Right lung (tissue), 10 donors: ENCODE measurements around the gene LPO. TPM values are rescaled to one million over a fixed set of nuclear protein-coding genes. Genes with fewer than 3 reads are reported as not detected.
A peak's percentile ranks its signal among the peaks of the same experiment; 100 is the strongest.

Source experiments
- DNase-seq, 2 donors: peaks; one replicate each; pipeline ENCODE4 v3.0.0-alpha.2; 2013
- long read RNA-seq, 8 donors: transcript quantifications; one replicate each; lab custom pipeline, GENCODE V29; 2026
- polyA plus RNA-seq, 5 donors: library from polyadenylated mRNA; unstranded; fragments of 120-200 nt; gene quantifications; one replicate each; pipeline versions ENCODE4 v1.2.1 to v1.2.3, GENCODE V29; 2013; ENCODE audit warnings: inconsistent platforms in 1 of 5, low replicate concordance in 1 of 5; ENCODE audit not compliant: insufficient read length in 5 of 5, insufficient read depth in 1 of 5

LPO gene
- under 1 TPM; 0.05 to 0.29 (median 0.12) TPM for polyA plus RNA-seq
- long read RNA-seq, donor 1, result 0 reads
- long read RNA-seq, donor 2, result 0 reads
- long read RNA-seq, donor 3, result 0 reads
- long read RNA-seq, donor 4, partial matches to known transcripts, result 5 of 5 reads
- long read RNA-seq, donor 4, other reads (novel, unspliced or antisense), result 0 of 5 reads
- long read RNA-seq, donor 5, result 0 reads
- long read RNA-seq, donor 6, result 0 reads
- long read RNA-seq, donor 7, result 0 reads
- long read RNA-seq, donor 8, partial matches to known transcripts, result 0 of 5 reads
- long read RNA-seq, donor 8, other reads (novel, unspliced or antisense), result 5 of 5 reads

DNA sequence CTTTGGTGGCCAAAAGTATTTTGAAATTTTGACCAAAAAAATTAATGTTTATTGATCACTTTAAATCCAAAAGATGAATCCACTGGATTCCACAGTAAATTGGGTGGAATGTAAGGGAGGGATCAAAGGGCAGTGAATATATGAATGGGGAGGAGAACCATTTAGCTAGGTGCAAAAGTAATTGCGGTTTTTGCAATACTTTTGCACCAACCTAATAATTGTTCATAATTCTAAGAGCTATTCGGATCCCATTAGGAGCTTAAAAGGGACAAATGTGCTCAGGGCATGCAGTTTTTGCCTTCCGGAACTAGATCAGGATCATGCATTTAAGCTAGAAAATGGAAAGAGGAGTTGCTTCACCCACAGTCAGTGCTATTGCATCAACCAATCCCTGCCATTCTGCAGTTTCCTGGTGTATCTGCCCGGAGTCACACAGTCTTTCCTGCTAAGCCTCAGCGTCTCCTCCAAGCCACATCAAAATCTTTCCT, at the start of gene LPO:
TSS of gene LPO (plus strand) at position 438 of the 488 bp plus-strand sequence. CDS start 4,396 bp downstream, outside the sequence.
- no peak for DNase-seq

DNA sequence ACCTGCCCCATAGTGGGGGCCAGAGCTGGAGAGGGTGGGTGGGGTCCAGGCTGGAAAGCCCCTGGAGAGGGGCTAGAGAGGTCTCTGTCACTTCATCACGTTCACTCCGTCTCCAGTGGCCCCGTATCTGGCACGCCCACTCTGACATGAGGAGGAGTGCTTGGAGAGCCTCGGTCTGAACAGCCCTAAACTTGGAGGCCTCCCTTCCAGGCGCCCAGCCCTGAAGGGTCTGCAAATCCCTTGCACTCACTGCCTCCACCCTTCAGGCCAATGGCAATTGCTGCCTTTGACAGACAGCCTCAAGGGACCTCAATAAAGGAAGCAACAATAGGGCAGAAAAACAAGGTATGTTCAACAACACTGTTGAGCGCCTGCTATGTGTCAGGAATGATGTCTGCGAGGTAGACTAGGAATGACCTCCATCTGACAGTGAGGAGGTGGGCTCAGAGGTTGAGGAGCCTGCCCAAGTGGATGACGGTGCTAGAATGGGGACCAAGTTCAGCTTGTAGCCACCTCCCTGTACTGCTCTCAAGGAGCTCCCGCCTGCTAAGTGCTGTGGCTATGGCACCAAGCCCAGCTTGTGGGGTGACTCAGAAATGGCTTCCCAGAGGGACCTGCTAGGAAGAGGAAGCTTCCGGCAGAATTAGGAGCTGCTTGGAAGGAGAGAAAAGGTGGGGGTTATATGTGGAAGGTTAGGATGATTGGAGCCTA, 48.8 kb upstream of the LPO start:
- DNase-seq, result no peak

DNA sequence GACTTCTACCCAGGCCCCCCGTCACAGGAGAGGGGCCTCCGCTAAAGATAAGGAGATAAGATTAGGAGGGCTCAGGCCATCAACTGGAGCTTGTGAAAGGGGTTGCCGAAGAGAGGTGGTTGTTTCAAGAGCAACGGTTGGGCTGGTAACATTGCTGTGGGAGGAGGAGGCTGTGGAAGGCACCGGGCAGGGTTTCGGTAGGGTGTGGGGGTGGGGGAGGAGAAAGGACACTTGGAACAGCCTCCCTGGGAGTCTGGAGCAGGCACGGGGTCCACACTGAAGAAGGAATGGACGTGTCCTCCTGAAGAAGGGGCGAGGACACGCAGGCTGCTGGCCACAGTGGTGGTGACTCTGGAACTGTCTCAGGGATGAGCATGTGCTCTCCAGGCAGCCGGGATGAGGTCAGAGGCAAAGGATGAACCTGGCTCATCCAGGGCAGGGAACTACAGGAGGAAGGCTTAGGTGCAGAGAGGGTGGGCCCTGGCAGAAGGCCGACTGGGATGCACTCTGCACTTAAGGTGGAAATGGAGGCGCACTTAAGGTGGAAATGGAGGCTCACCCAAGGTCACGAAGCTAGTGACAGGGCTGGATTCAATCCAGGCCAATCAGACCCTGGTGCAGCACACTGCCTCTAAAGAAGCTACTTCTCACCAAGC, 47.0 kb upstream of the LPO start:
- DNase-seq, result no peak

DNA sequence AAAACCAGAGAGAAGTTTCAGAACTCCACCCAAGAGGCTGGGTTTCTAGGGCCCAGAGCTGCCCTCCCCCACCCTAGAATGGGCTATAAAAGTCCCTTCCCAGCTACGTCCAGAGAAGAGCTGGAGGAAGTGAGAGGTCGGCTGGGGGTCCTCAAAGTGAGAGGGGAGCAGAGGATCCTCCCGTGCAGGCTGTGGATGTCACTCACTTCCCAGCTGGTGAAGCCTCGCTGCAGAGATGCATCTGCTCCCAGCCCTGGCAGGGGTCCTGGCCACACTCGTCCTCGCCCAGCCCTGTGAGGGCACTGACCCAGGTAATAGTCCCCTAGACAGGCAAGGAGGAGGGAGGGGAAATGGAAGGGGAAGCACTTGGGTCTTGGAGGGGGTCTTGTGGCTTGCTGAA, 45.8 kb upstream of the LPO start, which contains the start of gene EPX:
TSS of gene EPX (plus strand) at position 115 of the 400 bp plus-strand sequence. CDS start at position 236, 121 bp downstream.
- no peak for DNase-seq

DNA sequence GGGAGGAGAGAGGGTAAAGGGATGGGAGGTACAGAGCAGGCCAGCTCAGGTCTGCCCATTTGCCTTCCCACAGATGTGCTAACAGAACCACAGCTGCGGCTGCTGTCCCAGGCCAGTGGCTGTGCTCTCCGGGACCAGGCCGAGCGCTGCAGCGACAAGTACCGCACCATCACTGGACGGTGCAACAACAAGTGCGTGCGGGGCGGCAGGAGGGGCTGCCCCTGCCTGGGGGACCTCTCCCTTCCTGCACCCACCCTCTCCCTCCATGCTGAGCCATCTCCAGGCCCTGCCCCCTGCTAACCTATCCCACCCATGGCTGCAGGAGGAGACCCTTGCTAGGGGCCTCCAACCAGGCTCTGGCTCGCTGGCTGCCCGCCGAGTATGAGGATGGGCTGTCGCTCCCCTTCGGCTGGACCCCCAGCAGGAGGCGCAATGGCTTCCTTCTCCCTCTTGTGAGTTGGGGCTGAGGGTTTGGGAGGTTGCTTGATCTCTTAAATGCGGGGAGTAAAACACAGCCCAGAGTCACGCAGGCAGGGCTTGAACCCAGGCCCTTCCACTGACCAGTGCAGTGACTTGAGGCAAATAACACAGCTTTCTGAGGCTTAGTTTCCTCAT, 44.6 kb upstream of the LPO start:
- DNase-seq, result no peak

DNA sequence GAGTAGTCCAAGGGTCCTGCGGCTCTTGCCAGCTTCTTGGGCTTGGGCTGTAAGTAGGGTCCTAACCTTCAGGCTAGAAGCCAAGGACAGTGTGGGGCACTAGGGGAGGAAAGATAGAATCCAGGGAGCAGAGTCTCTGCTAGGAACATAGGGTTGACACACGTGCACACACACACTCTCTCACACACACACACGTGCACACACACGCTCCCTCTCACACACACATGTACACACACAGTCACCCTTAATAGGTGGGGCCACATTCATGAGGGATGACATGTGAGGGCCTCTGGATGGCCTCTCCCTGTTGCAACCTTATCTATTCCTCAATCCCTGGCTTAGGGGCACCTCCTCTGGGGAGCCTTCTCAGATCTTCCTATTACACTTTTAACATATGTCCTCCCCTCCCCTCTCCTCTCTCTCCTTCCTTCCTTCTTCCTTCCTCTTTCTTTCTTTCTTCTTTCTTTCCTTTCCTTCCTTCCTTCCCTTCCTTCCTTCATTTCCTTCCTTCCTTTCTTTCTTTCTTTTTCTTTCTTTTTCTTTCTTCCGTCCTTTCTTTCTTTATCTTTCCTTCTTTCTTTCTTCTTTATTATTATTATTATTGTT, 42.8 kb upstream of the LPO start:
- no peak for DNase-seq

DNA sequence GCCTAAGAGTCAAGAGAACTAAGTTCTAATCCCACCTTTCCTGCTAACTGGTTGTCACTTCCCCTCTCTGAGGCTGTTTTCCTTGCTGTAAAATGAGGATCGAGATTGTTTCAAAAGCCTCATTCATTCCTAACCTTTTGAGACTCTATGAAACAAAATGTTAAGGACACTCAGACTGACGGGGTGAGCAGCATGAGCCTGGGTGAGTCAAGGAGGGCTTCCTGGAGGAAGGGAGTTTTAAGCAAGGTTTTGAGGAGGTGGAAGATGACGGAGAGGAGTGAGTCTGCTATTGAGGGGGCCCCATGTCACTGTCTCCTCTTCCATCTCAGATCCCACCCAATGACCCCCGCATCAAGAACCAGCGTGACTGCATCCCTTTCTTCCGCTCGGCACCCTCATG, 41.8 kb upstream of the LPO start:
- no peak for DNase-seq

DNA sequence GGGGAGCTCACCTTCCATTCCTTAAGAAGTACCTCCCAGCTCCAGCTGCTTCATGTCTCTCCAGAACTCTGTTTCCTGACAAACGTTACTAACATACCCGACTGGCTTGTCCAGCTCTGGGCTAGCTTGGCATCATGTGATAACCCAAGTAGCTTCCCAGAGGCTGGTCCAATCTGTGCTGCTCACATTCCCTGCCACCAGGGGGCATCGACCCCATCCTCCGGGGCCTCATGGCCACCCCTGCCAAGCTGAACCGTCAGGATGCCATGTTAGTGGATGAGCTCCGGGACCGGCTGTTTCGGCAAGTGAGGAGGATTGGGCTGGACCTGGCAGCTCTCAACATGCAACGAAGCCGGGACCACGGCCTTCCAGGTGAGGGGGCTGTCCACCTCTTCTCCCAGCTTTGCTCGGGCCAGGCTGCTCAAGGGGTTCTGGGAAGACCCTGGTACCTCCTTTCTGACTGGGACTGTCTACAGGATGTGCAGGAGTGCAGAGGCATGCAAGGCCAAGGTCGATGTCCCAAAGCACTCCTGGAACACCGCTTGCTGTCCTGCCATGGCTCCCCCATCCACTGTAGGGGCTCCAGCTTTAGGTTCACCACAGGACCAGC, 38.3 kb upstream of the LPO start:
- no peak for DNase-seq

DNA sequence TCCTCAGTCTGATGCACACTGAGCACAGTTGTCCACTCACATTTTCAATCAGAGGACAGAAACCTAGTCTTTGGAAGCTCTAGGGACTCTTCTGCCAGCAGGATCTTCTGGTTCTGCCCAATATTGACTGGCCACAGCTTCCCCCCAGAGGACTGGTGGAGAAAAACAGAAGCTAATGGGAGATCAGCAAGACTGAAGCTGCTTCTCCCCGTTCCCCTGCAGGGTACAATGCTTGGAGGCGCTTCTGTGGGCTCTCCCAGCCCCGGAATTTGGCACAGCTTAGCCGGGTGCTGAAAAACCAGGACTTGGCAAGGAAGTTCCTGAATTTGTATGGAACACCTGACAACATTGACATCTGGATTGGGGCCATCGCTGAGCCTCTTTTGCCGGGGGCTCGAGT, 35.5 kb upstream of the LPO start:
- DNase-seq, result no peak

DNA sequence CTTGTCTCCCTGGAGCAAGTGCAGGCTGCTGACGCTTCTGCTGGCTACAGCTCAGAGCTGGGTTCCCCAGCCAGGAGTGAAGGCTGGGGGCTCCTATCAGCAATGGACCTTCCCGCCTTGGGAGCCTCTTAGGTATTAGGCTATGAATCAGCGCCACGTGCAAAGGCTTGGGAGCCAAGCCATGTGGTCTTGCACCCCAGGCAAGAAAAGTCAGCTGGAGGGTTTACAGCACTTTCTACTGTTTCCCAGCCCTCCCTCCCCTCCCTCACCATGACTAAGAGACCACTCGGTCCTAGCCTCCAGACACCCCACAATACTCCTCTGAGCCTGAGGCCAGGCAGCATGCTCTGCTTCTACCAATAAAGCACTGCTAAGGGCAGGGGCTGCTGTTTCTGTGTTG, 33.6 kb upstream of the LPO start:
- DNase-seq, result no peak

DNA sequence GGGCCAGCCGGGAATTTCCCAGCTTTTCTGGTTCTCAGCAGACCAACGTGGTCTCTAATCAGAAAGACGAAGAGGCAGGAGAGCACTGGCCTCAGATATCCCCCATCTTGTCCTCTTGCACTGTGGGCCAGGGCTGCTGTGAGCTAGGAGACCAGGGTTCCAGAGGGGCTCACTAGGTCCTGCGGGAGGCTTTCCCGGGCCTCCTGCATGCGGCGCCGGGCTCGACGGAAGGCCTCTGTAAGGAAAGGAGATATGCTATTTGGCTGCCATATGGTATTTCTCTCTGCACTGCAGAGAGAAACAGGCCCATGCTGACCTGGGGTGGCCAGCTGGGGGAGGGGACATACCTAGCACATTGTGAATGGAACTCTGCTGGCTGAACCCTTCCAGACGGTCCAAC, 32.4 kb upstream of the LPO start:
- DNase-seq, result no peak

DNA sequence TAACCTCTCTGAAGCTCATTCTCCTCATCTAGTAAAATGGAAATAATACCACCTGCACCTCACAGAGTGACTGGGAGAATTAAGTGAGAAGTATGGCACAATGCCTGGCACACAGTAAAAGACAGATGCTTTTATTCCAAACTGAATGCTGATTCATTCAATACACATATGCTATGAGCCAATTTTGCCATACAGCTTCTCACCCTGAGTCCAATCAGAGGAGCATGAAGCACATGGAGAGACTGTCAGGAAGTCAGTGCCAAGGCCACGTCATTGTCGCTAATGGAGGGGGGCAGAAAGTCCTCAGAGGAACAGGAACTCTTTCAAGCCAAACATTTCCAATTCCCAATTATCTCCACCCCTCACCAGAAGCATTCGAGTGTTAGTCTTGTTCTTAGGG, 30.9 kb upstream of the LPO start:
- DNase-seq, result no peak

DNA sequence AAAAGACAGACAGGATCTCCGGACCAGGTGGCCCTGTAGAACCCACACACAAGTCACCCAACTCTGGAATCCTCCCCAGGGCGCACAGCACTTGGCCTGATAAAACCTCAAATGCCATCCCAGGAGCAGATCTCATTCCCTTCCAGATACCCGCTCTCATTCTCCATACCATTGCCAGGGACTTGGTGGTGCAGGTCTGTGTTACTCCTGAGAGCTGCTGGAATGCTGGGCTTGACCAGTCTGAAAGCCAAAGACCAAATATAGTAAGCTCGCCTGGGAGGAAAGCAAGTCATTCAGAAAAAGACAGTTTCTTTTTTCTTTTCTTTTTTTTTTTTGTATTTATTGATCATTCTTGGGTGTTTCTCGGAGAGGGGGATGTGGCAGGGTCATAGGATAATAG, 30.0 kb upstream of the LPO start:
- DNase-seq, result no peak

DNA sequence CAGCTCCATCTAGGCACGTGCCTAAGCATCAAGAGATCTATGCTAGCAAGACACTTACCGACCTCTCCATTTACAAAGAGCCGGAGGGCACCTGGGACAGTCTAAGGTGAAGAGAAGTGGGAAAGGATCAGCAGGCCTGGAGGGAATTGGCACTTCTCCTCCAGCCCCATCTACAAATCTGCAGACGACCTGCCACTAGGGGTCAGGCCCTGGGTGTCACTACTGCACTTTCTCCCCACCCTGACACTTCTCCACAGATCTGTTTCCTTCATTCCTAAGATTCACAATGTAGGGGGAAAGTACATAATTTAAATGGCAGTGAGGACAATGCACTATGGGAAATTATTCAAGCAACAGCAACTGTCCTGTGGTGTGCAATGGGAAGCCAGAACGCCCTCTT, 27.5 kb upstream of the LPO start:
- no peak for DNase-seq

DNA sequence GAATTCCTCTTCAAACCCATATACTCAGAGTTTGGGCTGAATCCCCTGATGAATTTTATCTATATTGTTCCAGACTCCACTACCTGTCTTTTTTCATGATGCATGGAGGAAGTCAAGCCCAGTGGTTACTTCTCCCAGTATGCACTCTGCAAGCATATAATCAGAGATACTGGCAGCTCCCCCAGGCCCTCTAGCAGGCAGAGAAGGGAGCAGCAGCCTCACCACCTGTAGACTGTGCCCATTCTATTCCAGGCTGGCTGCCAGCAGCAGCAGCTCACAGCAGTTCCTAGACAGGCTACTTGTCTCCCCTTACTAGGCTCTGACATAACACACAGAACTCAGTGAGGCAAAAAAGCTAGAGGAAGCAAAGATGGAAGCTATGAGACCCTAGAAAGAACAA, 22.7 kb upstream of the LPO start:
- no peak for DNase-seq

DNA sequence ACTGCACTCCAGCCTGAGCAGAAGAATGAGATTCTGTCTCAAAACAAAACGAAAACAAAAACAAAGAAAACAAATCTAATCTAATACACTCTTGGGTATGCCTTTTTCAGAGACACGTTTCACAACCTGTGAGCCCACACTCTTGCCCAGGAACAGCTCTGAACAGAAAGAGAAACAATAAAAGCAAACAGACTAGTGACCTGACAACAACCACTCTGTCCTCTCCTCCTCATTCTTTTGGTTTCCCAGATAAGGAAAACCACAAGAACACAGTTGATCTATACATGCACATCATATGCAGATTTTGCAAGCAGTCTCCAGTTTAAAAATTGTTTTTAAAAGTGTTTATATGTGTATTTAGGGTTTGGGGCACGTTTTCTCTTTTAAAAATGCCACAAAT, 20.6 kb upstream of the LPO start:
- DNase-seq, result no peak

DNA sequence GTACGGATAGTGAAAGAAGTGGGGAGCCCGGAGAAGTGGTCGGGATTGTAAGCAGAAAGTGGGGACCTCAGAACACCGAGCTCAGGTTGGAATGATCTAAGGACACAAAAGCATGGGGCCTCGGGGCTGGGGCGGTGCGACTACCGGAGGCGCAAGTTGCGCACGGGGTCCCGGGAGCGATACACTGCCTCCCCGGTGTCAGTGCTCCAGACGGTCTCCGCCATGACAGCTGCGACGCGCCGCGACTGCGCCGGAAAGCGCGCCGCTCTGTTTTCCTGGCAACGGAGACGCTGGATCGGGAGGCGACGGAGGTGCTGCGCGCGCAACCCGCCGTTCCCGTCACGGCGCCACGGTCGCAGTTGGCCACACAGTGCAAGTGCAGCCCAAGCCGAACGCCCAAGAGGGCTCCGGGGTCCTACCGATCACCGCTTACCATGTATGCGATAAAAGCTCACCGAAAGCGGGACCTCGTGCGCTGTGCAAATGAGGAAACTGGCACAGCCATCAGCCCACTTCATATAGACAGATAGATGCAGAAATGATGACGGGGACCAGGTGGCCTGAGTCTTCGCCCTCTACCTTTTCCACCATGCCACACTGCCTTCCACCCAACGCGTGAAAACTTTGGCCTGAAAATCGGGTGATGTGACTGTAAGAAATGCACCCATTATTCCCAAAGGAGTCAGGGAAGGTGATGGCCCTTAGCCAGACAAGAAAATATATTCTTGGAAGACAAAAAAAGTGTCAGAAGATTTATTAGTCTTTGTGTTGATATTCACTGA, 19.2 kb upstream of the LPO start, which contains the start of gene MKS1:
TSS of gene MKS1 (minus strand) at position 249 of the 782 bp plus-strand sequence. CDS start at position 224, 25 bp downstream.
- peak; percentile 93 to 95 for DNase-seq

DNA sequence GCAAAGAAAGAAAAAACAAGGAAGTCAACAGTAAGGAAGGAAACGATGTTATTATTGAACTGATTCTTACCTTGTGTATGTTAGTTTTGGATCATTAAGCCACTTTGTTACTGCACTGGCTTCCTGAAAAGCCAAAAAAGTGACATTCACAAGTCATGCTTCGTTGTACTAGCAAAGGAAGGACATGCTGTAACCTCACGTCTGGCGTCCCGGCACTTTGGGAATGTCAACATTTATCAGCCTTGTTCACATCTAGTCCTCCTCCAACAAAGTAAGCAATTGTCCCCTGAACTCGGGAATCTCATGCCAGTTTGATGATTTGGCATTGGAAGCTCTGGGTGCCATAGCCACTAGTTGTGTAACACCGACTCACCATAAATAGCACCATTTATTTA, 18.6 kb upstream of the LPO start:
- DNase-seq, result no peak

DNA sequence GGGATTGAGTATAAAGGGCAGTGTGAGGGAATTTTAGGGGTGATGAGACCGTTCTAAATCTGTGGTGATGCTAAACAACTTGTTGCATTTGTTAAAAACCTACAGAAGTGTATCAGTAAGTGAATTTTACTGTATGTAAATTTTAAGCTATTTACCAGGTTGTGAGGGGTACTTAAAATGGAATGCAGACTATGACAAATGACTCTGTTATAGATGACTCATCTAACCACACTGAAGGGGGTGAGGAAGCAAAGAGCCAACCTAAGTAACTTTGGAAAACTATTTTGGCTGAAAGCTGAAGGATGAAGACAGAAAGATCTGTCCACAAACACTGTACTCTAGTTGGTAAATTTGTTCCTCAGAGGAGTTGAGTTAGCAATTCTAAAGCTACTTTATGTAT, 14.1 kb upstream of the LPO start:
- no peak for DNase-seq

DNA sequence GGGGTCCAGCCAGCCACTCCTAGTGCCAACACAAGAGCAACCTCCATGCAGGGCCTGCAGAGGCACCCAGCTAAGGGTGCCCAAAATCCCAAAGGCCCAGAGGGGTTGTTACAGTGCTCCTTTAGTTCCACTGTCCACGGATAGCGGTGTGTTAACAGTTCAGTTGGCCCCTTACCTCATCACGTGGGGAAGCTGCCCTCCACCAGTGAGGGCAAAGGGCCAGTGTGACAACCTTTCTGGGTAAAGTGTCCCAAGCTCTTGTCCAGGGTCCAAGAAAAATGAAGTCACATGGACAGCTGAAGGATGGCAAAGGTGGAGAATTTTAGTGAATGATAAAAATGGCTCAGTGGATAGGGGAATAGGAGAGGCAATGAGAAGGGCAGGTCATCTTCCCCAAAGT, 10.7 kb upstream of the LPO start:
- no peak for DNase-seq
